ENCODE results near the gene NMBR. TPM values are rescaled to one million over a fixed set of nuclear protein-coding genes. Genes with fewer than 3 reads are reported as not detected.

Gene NMBR
- total RNA-seq, 4 donors from 2014 or later = 0.72 TPM; not detected in 3

DNA sequence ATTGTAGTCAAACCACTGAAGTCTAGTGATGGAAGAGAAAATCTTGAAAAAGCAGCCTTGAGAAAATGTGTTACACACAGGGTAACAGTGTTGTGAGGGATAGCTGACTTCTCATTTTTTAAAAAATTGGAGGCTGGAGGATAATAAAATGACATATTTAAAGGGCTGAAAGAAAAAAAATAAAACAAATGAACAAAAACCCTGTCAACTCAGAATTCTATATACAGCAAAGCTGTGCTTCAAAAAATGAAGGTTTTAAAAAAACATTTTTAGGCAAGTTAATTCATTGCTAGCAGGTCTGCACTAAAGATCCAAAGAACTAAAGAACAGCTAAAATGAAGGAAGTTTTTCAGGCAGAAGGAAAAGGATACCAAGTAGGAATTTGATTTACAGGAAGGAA, 31.2 kb upstream of the NMBR start:
- peaks cover 49% of the 10 kb centered on the region for H3K36me3 ChIP-seq
- no peak overlapping the region for H3K27ac ChIP-seq
- H3K4me1 ChIP-seq = no peaks in the 10 kb centered on the region
- H3K4me3 ChIP-seq = no peak overlapping the region
- DNase-seq (ENCODE audit: low spot score in 2 of 2) = no peak
- TF ChIP-seq, protein P1, sequence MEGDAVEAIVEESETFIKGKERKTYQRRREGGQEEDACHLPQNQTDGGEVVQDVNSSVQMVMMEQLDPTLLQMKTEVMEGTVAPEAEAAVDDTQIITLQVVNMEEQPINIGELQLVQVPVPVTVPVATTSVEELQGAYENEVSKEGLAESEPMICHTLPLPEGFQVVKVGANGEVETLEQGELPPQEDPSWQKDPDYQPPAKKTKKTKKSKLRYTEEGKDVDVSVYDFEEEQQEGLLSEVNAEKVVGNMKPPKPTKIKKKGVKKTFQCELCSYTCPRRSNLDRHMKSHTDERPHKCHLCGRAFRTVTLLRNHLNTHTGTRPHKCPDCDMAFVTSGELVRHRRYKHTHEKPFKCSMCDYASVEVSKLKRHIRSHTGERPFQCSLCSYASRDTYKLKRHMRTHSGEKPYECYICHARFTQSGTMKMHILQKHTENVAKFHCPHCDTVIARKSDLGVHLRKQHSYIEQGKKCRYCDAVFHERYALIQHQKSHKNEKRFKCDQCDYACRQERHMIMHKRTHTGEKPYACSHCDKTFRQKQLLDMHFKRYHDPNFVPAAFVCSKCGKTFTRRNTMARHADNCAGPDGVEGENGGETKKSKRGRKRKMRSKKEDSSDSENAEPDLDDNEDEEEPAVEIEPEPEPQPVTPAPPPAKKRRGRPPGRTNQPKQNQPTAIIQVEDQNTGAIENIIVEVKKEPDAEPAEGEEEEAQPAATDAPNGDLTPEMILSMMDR (IDR thresholded peaks at IDR 0.05) = no peak
- TF ChIP-seq POLR2A (IDR thresholded peaks at IDR 0.05) (no peak), POLR2AphosphoS5 (IDR thresholded peaks at IDR 0.05) (no peak), EP300 (IDR thresholded peaks at IDR 0.05) (no peak)
- H3K9me3 ChIP-seq = peaks cover 5% of the 10 kb centered on the region
- no peaks in the 10 kb centered on the region for H3K27me3 ChIP-seq

DNA sequence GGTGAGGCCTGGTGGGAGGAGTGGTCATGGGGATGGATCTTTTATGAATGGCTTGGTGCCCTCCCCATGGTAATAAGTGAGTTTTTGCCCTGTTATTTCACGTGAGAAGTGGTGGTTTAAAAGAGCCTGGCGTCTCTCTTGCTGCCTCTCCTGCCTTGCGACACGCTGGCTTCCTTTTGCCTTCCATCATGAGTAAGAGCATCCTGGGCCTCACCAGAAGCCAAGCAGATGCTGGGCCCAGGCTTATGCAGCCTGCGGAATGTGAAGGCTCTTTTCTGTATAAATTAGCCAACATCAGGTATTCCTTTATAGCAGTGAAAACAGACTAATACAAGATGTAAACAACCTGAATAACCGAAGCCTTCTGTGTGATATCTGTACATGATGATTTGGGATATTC, 27.8 kb upstream of the NMBR start:
- Histone ChIP-seq H3K27me3 (no peaks in the 10 kb centered on the region), H3K27ac (no peak overlapping the region), H3K4me1 (no peaks in the 10 kb centered on the region), H3K4me3 (no peak overlapping the region), H3K9me3 (peaks cover 5% of the 10 kb centered on the region), H3K36me3 (peaks cover 78% of the 10 kb centered on the region)
- DNase-seq (ENCODE audit: low spot score in 2 of 2) = no peak
- TF ChIP-seq POLR2A (IDR thresholded peaks at IDR 0.05) (no peak), EP300 (IDR thresholded peaks at IDR 0.05) (no peak), POLR2AphosphoS5 (IDR thresholded peaks at IDR 0.05) (no peak)
- TF ChIP-seq, protein P1 (IDR thresholded peaks at IDR 0.05) = no peak
- WGBS = 78% methylated on average over 5 of the region's 6 CpGs

DNA sequence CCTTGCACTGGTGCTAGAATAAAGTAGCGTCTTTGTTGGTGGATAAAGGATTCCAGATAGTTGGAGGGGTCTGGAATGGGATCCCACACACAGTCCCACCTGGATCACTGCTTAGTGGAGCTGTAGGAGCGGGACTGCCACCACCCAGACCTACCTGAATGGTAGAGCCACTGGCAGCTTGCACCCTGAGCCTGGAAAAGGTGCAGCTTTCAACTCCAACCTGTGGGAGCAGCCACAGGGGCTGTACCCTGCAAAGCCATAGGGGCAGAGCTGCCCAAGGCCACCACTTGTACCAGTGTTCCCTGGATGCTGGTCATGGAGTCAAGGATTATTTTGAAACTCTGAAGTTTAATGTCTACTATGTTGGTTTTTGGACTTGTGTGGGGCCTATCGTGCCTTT, 27.1 kb upstream of the NMBR start:
- Histone ChIP-seq H3K9me3 (peaks cover 5% of the 10 kb centered on the region), H3K4me1 (no peaks in the 10 kb centered on the region), H3K27me3 (no peaks in the 10 kb centered on the region), H3K27ac (no peak overlapping the region), H3K4me3 (no peak overlapping the region), H3K36me3 (peaks cover 85% of the 10 kb centered on the region)
- TF ChIP-seq POLR2AphosphoS5 (IDR thresholded peaks at IDR 0.05) (no peak), EP300 (IDR thresholded peaks at IDR 0.05) (no peak), POLR2A (IDR thresholded peaks at IDR 0.05) (no peak)
- TF ChIP-seq, protein P1 (IDR thresholded peaks at IDR 0.05) = no peak
- WGBS = 100% methylated on average over 3 of the region's 3 CpGs
- DNase-seq (ENCODE audit: low spot score in 2 of 2) = no peak

DNA sequence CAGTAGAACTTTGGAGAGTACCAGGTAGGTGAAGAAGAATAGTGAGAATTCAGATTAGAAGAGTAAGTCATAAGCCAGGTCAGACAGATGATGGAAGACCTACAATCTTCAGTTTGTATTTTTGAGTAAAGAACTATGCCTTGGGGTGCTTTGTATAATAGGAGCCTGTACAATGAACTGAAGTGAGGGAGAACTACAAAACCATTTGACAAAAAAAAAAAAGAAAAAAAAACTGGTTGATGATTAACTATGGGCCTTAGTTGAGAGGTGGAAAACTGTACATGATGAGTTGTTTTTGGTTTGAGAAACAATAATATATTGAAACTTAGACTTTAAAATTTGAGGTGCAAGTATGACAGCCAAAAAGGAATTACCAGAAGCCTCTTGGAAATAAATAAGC, 25.8 kb upstream of the NMBR start:
- DNase-seq (ENCODE audit: low spot score in 2 of 2) = no peak
- Histone ChIP-seq H3K4me1 (no peaks in the 10 kb centered on the region), H3K4me3 (no peak overlapping the region), H3K36me3 (peaks cover 79% of the 10 kb centered on the region), H3K9me3 (no peaks in the 10 kb centered on the region), H3K27me3 (no peaks in the 10 kb centered on the region), H3K27ac (no peak overlapping the region)
- TF ChIP-seq, protein P1 (IDR thresholded peaks at IDR 0.05) = no peak

DNA sequence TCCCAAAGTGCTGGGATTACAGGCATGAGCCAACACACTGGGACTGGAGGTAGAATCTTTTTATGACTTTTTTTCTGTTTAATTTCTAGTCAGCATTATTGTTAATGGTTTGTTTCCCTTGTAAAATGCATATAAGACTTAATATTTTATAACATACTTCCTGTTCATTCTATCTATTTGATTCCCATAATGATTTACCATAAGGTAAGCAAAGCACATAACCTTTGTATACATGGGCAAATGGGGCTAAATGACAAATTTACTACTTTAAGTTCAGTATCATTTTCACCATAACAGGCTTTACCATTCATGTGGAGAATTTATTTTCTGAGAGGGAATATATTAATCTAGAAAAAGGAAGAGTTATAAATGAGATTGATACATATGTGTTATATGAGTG, 24.4 kb upstream of the NMBR start:
- Histone ChIP-seq H3K27ac (no peak overlapping the region), H3K4me3 (no peak overlapping the region), H3K36me3 (peaks cover 78% of the 10 kb centered on the region), H3K9me3 (no peaks in the 10 kb centered on the region), H3K27me3 (no peaks in the 10 kb centered on the region), H3K4me1 (no peaks in the 10 kb centered on the region)
- DNase-seq (ENCODE audit: low spot score in 2 of 2) = no peak
- TF ChIP-seq POLR2A (IDR thresholded peaks at IDR 0.05) = no peak
- TF ChIP-seq, protein P1 (IDR thresholded peaks at IDR 0.05) = no peak
- TF ChIP-seq EP300 (IDR thresholded peaks at IDR 0.05) = no peak
- no peak for TF ChIP-seq POLR2AphosphoS5 (IDR thresholded peaks at IDR 0.05)

All from suprapubic skin (tissue), 4 donors.